SK-N-MC (cell line): ENCODE measurements around the gene CHPF.

Experiments used
- EZH2 ChIP-seq: fragments of 200-600 bp; sonication (generic); IDR thresholded peaks from one replicate; pipeline ENCODE4 v1.6.1; 2017; ENCODE audit warnings: antibody characterized with exemption
- FOXP2 ChIP-seq: optimal IDR thresholded peaks from 2 replicates; pipeline ENCODE3; 2011; ENCODE audit warnings: mild to moderate bottlenecking, moderate library complexity; ENCODE audit not compliant: insufficient read depth; ENCODE audit errors: extremely low read length, control extremely low read depth
- POLR2AphosphoS5 ChIP-seq: IDR thresholded peaks from 2 replicates; pipeline ENCODE4 v1.6.1; 2012; ENCODE audit warnings: mild to moderate bottlenecking, low read depth, low read length, borderline replicate concordance

GRCh38 chr2:219521066-219521880, 22.3 kb downstream of the CHPF start:
- TF ChIP-seq EZH2 (no peak), POLR2AphosphoS5 (no peak), FOXP2 (no peak)
